Epidermal melanocyte (primary cell): ENCODE measurements around the gene BARD1.

Source experiments
- DNase-seq: peaks from one replicate; pipeline ENCODE4 v3.0.0; 2011; ENCODE audit warnings: low spot score; ENCODE audit not compliant: insufficient read length

BARD1 gene

GRCh38 chr2:214676421-214677089 is 132.9 kb downstream of the BARD1 start:
- DNase-seq, result no peak
